GM18868 (cell line): ENCODE data around the gene AMACR.
"Not testable (repeated sequence)": the region's sequence is repeated elsewhere in the genome, so short reads cannot be mapped to it uniquely, and the experiment has no call there.

ENCODE experiments used
- ATAC-seq: cut with Tn5 transposase; IDR thresholded peaks from one replicate; pipeline ENCODE4 v1.9.1; 2021; ENCODE audit warnings: mild to moderate bottlenecking, moderate library complexity; ENCODE audit not compliant: unreplicated experiment

AMACR gene

DNA sequence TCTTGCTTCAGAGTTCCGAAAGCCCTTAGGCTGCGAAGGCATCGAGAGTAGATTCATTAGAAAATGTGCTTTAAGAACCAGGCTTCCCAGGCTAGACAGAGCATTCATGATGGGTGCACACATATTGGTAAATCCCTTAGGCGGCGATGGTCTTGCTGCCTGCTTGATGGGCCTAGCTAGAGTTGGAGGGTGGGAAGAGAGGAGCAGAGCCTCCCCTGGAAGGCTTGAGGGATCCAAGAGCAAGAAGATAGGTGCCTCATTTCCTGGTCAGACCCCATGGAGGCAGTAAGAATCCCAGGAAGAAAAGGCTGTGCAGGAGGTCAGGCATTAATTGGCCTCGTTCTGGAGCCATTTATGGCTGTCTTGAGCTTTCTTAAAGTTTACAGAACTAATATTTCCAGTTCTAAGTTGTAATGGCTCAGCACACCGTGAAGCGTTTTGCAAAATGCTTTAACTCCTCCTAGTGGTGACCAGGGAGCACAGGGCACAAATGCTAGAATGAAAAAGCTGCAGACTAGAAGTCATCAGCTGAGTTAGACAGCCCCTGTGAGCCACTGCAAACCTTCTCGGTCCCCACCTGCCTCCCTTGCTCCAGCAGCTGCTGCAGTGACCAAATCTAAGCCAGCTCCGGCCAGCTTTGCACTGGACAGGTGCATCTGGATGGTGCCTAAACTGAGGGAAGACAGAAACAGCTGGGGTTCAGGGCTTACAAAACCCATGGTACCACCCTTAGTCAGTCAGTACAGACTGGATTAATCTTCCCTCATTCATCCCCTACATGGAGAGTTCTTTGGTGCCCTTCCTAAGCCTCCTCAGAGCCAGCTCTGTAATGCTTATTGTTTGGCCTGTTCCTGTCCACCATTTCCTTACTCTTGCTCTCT, 38.0 kb downstream of the AMACR start:
- ATAC-seq, result peak; percentile 74

DNA sequence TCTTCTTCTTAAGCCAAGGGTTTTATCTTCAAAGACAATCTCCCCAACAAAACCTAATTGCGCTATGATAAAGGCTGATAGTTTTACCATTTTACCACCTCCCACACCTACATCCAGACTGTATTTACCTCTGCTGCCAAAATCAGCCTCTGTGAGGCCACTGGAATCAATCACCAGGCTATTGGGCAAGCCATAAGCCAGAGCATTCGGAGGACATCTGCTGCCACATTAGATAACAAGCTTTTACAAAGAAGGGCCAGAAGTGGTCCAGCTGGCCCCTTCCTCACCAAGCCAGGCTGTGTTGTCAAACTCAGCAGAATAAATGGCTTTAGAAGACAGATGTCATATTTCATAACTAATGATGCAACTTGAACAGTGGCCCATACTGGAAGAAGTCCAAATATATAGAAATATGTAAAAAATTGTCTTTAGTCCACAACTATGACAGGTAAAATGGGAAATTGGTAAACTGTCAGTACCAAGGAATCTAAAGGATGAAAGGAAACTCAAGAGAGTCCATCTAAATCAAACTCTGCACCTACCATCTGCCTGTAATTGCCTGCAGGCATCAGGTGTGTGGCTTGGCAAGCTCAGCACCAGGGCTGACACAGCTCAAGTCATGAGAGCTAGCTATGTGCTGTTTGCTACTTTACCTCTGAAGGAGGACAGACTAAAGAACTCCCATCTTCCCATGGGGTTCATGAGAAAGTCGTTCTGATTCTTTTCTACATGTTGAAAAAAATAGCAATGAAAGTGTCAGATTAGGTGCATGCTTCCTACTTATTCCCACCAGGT, 39.4 kb downstream of the AMACR start:
- ATAC-seq, result no peak

DNA sequence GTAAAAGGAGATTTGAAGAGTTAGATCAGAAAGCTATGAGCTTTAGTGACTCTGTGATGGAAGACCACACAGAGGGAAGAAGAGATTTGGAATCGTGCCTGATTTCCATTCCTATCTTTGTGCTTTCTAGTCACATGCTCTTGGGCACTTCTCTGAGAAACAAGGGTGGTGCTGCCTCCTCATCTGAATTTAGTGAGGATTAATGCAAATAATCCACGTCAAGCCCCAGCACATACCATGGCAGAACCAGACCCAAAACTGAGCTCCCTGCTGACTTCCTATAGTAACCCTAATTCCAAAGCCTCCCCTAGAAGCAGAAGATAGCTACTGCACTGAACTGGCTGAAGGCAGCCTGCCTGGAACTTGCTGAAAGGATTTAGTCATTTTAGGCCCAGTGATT, 41.0 kb downstream of the AMACR start:
- no peak for ATAC-seq

DNA sequence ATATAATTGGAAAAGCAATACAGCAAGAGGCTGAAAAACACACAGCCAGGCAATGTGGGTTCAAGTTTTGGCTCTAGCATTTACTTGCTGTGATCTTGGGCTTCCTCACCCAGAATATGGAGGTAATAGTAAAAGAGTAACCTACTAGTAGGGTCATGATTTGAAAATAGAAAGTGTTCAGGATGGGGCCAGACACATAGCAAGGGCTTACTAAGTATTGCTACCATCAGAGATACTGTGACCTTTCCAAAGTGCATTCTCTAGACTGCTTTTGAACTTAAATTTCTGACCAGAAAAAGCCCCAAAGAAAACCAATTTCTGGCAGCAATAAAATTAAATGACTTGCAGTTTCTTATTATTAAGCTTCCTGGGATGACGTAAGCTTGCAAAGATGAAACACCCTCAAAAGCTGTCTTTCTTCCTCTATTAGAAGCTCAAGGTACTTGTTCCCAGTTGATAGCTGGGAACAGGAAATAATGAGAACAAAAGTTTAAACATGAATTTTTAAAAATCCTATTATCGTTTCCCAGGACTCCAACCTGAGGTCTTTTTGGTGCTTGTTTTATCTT, 43.6 kb downstream of the AMACR start:
- ATAC-seq, result peak; percentile 58

DNA sequence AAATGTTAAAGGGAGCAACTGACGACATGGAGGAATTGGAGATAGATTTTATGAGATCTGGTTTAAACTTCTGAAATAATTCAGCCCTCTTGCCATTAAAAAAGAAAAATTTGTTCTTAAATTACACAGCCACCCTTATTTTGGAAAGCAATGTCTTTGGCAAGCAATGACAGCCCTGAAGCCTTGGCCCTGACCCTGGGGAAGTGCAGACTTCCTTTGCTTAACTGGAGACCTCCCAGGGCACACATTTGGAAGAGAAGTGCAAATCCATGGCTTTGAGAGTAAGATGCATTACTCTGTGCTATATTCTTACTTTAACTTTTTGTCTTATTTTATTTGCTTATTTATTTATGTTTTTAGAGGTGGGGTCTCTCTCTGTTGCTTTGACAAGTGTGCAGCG, 49.7 kb downstream of the AMACR start:
- no peak for ATAC-seq

DNA sequence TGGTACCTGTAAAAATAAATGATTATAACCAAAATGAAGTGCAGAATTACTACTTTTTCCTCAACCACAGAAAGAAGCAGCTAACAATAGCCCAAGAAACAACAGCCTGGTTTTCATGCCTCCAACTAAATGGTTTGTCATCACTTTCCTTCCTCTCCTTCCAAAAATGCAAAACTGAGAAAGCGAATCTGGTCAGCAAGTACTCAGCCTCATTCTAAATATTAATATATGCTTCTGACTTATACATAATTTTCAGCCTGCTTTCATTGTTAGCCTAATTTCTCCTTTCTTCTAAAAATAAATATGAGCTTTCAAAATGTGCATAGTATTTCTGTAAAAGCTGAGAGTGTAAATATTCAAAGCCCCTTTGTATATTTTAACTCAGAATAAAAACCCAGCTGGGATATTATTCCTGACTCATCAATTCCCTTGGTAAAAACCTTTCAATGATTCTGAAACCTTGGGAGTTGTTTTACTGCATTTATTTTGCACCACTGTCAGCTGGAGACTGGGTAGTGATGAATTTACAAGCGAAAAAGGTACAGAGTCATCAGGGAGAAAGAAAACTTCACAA, 50.2 kb downstream of the AMACR start:
- ATAC-seq, result no peak

DNA sequence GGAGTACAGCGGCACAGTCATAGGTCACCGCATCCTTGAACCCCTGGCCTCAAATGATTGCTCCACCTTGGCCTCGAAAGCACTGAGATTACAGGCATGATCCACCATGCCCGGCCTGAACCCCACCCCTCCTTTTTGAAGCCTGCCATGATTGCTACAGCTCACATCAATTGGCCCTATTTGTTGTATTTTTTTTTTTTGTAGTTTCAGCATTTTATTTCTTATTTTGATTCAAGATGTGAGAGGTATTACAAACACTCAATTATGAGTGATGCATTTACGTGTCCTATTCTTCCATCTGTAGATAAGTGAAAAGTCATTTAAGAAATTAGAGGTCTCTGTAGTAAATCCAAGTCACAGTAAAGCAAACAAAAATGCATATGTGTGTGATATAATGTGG, 55.7 kb downstream of the AMACR start:
- ATAC-seq, result not testable (repeated sequence)

DNA sequence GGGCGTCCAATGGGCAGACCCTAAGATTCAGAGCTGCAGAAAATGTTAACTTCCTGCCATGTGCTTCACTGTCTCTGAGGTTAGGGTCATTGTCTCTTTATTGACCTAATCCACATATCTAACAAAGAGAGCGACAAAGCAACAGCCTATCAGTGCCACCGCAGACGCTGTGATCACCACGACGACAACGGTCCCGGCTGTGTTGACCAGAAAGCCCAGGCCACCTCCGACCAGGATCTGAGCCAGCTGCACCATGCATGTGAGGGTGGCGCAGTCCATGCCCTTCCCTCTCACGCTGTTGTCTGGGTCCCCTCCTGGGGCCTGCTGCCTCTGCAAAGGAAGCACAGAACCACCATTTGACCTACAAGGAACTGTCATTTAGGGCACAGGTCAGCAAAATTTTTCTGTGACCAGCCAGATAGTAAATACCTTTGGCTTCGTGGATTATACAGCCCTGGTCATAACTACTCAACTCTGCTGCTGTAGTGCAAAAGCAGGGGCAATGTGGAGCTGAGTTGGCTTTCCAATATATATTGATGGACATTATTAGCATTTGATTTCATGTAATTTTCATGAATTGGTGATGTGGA, 63.2 kb downstream of the AMACR start:
- ATAC-seq, result no peak

DNA sequence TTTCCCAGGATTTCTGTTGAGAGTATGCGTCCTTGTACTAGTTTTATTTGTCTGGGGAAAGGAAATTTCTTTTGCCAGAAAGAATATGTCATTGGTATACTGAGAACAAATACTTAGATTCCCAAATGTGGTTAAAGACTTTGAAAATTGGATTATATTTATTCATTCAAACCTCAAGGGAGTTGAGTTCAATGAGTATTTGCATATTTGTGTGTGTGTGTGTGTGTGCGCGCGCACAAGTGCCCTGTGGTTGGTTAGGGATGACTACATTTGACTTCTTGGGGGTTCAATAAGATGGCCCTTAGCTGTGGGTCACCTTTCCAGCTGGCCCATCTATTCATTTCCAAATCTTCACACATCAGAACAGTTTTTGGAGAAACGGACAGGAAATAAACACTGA, 66.8 kb downstream of the AMACR start:
- no peak for ATAC-seq

DNA sequence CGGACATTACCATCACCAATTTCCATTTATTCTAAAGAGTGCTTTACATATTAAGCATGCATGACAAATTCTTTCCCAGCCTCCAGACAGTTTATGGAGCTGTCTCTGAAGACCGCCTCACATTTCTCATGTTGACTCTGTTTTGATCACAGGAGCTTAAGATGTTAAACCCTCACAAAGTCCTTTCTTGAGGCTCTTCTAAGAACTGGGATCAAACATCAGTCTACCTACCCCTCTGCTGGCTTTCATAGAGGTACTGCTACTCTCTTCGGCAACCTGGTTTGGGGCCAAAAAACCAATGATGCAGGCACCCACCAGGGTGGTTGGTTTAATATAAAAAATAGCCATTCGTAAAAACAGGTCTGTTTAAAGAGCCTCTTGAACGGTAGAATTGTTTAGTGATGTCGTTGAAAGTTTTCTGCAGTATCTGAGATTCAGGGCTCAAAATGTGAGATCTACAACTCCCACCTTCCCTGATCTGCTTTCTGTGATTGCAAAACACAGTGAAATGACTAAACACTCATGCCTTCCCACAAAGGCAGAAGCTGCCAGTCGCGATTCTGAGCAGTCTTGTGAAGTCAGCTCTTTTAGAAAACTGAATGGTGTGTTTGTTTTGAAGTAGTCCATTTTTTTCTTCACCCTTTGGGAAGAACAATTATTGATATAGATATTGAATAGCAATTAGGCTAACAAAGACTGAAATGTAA, 68.1 kb downstream of the AMACR start:
- ATAC-seq, result no peak

DNA sequence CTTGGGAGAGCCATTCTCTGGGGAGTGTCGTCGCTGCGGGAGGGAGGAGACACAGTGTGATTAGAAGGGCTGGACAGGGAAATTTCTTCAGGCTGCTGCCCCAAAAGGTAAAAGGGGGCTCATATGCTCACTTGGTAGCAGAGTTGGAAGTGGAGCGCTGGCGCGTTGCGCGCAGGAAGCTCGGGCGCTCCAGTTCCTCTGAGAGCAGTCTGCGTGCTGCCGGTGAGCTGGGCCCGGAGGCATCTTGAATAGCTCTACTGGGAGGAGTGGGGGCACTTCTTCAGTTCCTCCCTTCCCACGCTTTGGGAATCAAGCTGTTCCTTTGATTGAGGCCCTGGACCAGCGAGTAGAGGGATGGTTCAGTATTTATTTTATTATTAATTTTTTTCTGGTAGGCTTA, 69.0 kb downstream of the AMACR start:
- no peak for ATAC-seq

DNA sequence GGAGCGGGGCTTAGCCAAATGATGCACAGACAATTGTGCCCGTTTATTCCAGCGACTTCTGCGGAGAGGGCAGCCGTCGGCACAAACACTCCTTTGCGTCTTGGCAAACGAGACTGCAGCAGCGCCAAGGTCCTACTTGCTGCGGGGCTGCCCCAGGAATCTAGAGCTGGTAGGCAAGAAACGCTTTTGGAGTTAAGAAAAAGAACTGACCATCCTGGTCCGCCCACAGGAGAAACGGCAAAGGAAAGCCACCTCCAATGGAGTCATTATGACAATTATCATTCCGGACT, 69.4 kb downstream of the AMACR start:
- ATAC-seq, result no peak

DNA sequence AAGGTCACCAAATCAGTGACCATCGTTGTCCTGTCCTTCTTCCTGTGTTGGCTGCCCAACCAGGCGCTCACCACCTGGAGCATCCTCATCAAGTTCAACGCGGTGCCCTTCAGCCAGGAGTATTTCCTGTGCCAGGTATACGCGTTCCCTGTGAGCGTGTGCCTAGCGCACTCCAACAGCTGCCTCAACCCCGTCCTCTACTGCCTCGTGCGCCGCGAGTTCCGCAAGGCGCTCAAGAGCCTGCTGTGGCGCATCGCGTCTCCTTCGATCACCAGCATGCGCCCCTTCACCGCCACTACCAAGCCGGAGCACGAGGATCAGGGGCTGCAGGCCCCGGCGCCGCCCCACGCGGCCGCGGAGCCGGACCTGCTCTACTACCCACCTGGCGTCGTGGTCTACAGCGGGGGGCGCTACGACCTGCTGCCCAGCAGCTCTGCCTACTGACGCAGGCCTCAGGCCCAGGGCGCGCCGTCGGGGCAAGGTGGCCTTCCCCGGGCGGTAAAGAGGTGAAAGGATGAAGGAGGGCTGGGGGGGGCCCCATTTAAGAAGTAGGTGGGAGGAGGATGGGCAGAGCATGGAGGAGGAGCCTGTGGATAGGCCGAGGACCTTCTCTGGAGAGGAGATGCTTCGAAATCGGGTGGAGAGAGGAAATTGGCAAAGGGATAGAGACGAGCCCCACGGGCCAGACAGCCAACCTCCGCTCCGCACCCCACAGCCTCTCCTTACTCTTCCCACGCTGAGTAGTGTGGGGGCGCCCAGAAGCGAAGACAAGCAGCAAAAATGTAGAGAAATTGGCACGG, 69.9 kb downstream of the AMACR start:
- no peak for ATAC-seq

DNA sequence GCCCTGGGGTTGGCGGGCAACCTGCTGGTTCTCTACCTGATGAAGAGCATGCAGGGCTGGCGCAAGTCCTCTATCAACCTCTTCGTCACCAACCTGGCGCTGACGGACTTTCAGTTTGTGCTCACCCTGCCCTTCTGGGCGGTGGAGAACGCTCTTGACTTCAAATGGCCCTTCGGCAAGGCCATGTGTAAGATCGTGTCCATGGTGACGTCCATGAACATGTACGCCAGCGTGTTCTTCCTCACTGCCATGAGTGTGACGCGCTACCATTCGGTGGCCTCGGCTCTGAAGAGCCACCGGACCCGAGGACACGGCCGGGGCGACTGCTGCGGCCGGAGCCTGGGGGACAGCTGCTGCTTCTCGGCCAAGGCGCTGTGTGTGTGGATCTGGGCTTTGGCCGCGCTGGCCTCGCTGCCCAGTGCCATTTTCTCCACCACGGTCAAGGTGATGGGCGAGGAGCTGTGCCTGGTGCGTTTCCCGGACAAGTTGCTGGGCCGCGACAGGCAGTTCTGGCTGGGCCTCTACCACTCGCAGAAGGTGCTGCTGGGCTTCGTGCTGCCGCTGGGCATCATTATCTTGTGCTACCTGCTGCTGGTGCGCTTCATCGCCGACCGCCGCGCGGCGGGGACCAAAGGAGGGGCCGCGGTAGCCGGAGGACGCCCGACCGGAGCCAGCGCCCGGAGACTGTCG, 70.7 kb downstream of the AMACR start:
- no peak for ATAC-seq

DNA sequence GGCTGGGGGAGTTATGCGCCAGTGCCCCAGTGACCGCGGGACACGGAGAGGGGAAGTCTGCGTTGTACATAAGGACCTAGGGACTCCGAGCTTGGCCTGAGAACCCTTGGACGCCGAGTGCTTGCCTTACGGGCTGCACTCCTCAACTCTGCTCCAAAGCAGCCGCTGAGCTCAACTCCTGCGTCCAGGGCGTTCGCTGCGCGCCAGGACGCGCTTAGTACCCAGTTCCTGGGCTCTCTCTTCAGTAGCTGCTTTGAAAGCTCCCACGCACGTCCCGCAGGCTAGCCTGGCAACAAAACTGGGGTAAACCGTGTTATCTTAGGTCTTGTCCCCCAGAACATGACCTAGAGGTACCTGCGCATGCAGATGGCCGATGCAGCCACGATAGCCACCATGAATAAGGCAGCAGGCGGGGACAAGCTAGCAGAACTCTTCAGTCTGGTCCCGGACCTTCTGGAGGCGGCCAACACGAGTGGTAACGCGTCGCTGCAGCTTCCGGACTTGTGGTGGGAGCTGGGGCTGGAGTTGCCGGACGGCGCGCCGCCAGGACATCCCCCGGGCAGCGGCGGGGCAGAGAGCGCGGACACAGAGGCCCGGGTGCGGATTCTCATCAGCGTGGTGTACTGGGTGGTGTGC, 71.4 kb downstream of the AMACR start, which contains the start of gene RXFP3:
RXFP3 (plus strand) TSS at position 6 of the 636 bp plus-strand sequence; CDS start at position 361, 355 bp downstream.
- no peak for ATAC-seq
